ENCODE measurements around the gene FGF1.
A peak's percentile ranks its signal among the peaks of the same experiment; 100 is the strongest.

Gene FGF1

GRCh38 chr5:142713121-142713706, 27.3 kb upstream of the FGF1 start:
- H3K27me3 Mint-ChIP-seq = peaks cover 3% of the 10 kb centered on the region
- peak overlapping the region; percentile 81 for H3K27ac Mint-ChIP-seq
- H3K4me3 Mint-ChIP-seq = peak overlapping the region; percentile 82
- peaks cover 17% of the 10 kb centered on the region for H3K9me3 Mint-ChIP-seq
- intact Hi-C loops (cut with micrococcal nuclease) = loop anchor here (1.0 kb wide), 1 partner anchor 175 kb away; no protein-coding TSS in a partner anchor
- peaks cover 30% of the 10 kb centered on the region for H3K4me1 Mint-ChIP-seq (ENCODE audit: low read depth)
- no peaks in the 10 kb centered on the region for H3K36me3 Mint-ChIP-seq (ENCODE audit: low read depth)

GRCh38 chr5:142703153-142703552, 17.3 kb upstream of the FGF1 start:
- Mint-ChIP-seq H3K27me3 (peaks cover 5% of the 10 kb centered on the region), H3K27ac (no peak overlapping the region), H3K4me1 (ENCODE audit: low read depth) (peaks cover 5% of the 10 kb centered on the region), H3K4me3 (no peak overlapping the region), H3K36me3 (ENCODE audit: low read depth) (no peaks in the 10 kb centered on the region), H3K9me3 (no peaks in the 10 kb centered on the region)
- intact Hi-C loops (cut with micrococcal nuclease) = no loop called here

GRCh38 chr5:142701673-142702311, 15.9 kb upstream of the FGF1 start:
- H3K4me1 Mint-ChIP-seq (ENCODE audit: low read depth) = peaks cover 5% of the 10 kb centered on the region
- no peak overlapping the region for H3K4me3 Mint-ChIP-seq
- H3K9me3 Mint-ChIP-seq = no peaks in the 10 kb centered on the region
- no peak overlapping the region for H3K27ac Mint-ChIP-seq
- intact Hi-C loops (cut with micrococcal nuclease) = no loop called here
- H3K27me3 Mint-ChIP-seq = peaks cover 11% of the 10 kb centered on the region
- H3K36me3 Mint-ChIP-seq (ENCODE audit: low read depth) = no peaks in the 10 kb centered on the region

- Mint-ChIP-seq H3K27ac (no peak overlapping the region), H3K27me3 (peaks cover 12% of the 10 kb centered on the region), H3K9me3 (no peaks in the 10 kb centered on the region), H3K36me3 (ENCODE audit: low read depth) (no peaks in the 10 kb centered on the region), H3K4me1 (ENCODE audit: low read depth) (peaks cover 5% of the 10 kb centered on the region), H3K4me3 (no peak overlapping the region)
- intact Hi-C loops (cut with micrococcal nuclease) = no loop called here
These were observed 14.7 kb upstream of the FGF1 start for GRCh38 chr5:142700566-142700965.

- H3K9me3 Mint-ChIP-seq = no peaks in the 10 kb centered on the region
- peaks cover 12% of the 10 kb centered on the region for H3K27me3 Mint-ChIP-seq
- H3K36me3 Mint-ChIP-seq (ENCODE audit: low read depth) = no peaks in the 10 kb centered on the region
- intact Hi-C loops (cut with micrococcal nuclease) = loop anchor here (1.0 to 10.0 kb wide), 3 partner anchors 44 to 714 kb away; no protein-coding TSS in a partner anchor
- peaks cover 5% of the 10 kb centered on the region for H3K4me1 Mint-ChIP-seq (ENCODE audit: low read depth)
- no peak overlapping the region for H3K4me3 Mint-ChIP-seq
- no peak overlapping the region for H3K27ac Mint-ChIP-seq
These were observed 13.4 kb upstream of the FGF1 start for GRCh38 chr5:142699184-142699720.

- Mint-ChIP-seq H3K27ac (no peak overlapping the region), H3K27me3 (peaks cover 12% of the 10 kb centered on the region), H3K4me1 (ENCODE audit: low read depth) (peaks cover 5% of the 10 kb centered on the region), H3K9me3 (no peaks in the 10 kb centered on the region), H3K4me3 (no peak overlapping the region), H3K36me3 (ENCODE audit: low read depth) (no peaks in the 10 kb centered on the region)
- intact Hi-C loops (cut with micrococcal nuclease) = loop anchor here (1.0 to 10.0 kb wide), 3 partner anchors 43 to 714 kb away; no protein-coding TSS in a partner anchor
These were observed 12.7 kb upstream of the FGF1 start for GRCh38 chr5:142698447-142699183.

GRCh38 chr5:142697356-142698255, 11.7 kb upstream of the FGF1 start:
- Mint-ChIP-seq H3K9me3 (no peaks in the 10 kb centered on the region), H3K27ac (no peak overlapping the region), H3K36me3 (ENCODE audit: low read depth) (no peaks in the 10 kb centered on the region), H3K27me3 (peaks cover 10% of the 10 kb centered on the region), H3K4me1 (ENCODE audit: low read depth) (peaks cover 8% of the 10 kb centered on the region), H3K4me3 (no peak overlapping the region)
- intact Hi-C loops (cut with micrococcal nuclease) = loop anchor here (2.0 to 10.0 kb wide), 2 partner anchors 545 to 713 kb away; no protein-coding TSS in a partner anchor

GRCh38 chr5:142696379-142696778, 10.5 kb upstream of the FGF1 start:
- Mint-ChIP-seq H3K9me3 (no peaks in the 10 kb centered on the region), H3K36me3 (ENCODE audit: low read depth) (no peaks in the 10 kb centered on the region), H3K27me3 (peaks cover 10% of the 10 kb centered on the region), H3K4me3 (no peak overlapping the region), H3K4me1 (ENCODE audit: low read depth) (peaks cover 11% of the 10 kb centered on the region), H3K27ac (no peak overlapping the region)
- intact Hi-C loops (cut with micrococcal nuclease) = loop anchor here (2.0 to 10.0 kb wide), 2 partner anchors 544 to 712 kb away; no protein-coding TSS in a partner anchor

- peaks cover 10% of the 10 kb centered on the region for H3K4me1 Mint-ChIP-seq (ENCODE audit: low read depth)
- no peak overlapping the region for H3K27ac Mint-ChIP-seq
- intact Hi-C loops (cut with micrococcal nuclease) = loop anchor here (10.0 kb wide), 1 partner anchor 709 kb away; no protein-coding TSS in a partner anchor
- H3K4me3 Mint-ChIP-seq = no peak overlapping the region
- H3K36me3 Mint-ChIP-seq (ENCODE audit: low read depth) = no peaks in the 10 kb centered on the region
- peaks cover 12% of the 10 kb centered on the region for H3K27me3 Mint-ChIP-seq
- no peaks in the 10 kb centered on the region for H3K9me3 Mint-ChIP-seq
These were observed 8.4 kb upstream of the FGF1 start for GRCh38 chr5:142694092-142694856.

- no peaks in the 10 kb centered on the region for H3K36me3 Mint-ChIP-seq (ENCODE audit: low read depth)
- peaks cover 14% of the 10 kb centered on the region for H3K27me3 Mint-ChIP-seq
- no peak overlapping the region for H3K4me3 Mint-ChIP-seq
- intact Hi-C loops (cut with micrococcal nuclease) = loop anchor here (10.0 kb wide), 1 partner anchor 708 kb away; no protein-coding TSS in a partner anchor
- no peaks in the 10 kb centered on the region for H3K9me3 Mint-ChIP-seq
- H3K4me1 Mint-ChIP-seq (ENCODE audit: low read depth) = peaks cover 6% of the 10 kb centered on the region
- no peak overlapping the region for H3K27ac Mint-ChIP-seq
These were observed 6.5 kb upstream of the FGF1 start for GRCh38 chr5:142692321-142692894.

- Mint-ChIP-seq H3K27ac (no peak overlapping the region), H3K4me3 (no peak overlapping the region), H3K36me3 (ENCODE audit: low read depth) (no peaks in the 10 kb centered on the region), H3K27me3 (peaks cover 10% of the 10 kb centered on the region), H3K9me3 (no peaks in the 10 kb centered on the region), H3K4me1 (ENCODE audit: low read depth) (peaks cover 6% of the 10 kb centered on the region)
- intact Hi-C loops (cut with micrococcal nuclease) = loop anchor here (10.0 kb wide), 1 partner anchor 706 kb away; no protein-coding TSS in a partner anchor
These were observed 4.8 kb upstream of the FGF1 start for GRCh38 chr5:142690667-142691066.

- Mint-ChIP-seq H3K9me3 (no peaks in the 10 kb centered on the region), H3K4me1 (ENCODE audit: low read depth) (peaks cover 6% of the 10 kb centered on the region)
- intact Hi-C loops (cut with micrococcal nuclease) = no loop called here
These were observed 3.2 kb upstream of the FGF1 start for GRCh38 chr5:142689081-142689480.

More at GRCh38 chr5:142689081-142689480, 3.2 kb upstream of the FGF1 start:
- Mint-ChIP-seq H3K27me3 (peaks cover 9% of the 10 kb centered on the region), H3K27ac (no peak overlapping the region), H3K4me3 (no peak overlapping the region), H3K36me3 (ENCODE audit: low read depth) (no peaks in the 10 kb centered on the region)
